MG63 (cell line): ENCODE measurements around the gene HAX1. TPM values are rescaled to one million over a fixed set of nuclear protein-coding genes. Genes with fewer than 3 reads are reported as not detected.
"Not testable (repeated sequence)": the region's sequence is repeated elsewhere in the genome, so short reads cannot be mapped to it uniquely, and the experiment has no call there.

Source experiments
- DNase-seq: peaks from one replicate; pipeline ENCODE4 v3.0.0-alpha.2; 2020
- H3K27me3 ChIP-seq: fragments of 250-450 bp; sonication (Bioruptor Pico); 2 replicates; pipeline ENCODE4 v1.5.1; 2020; ENCODE audit warnings: mild to moderate bottlenecking, moderate library complexity
- H3K36me3 ChIP-seq: fragments of 250-450 bp; sonication (Bioruptor Pico); 2 replicates; pipeline ENCODE4 v1.5.1; 2020; ENCODE audit warnings: mild to moderate bottlenecking, moderate library complexity
- H3K4me3 ChIP-seq: fragments of 250-450 bp; sonication (Bioruptor Pico); 2 replicates; pipeline ENCODE4 v1.5.1; 2020; ENCODE audit warnings: mild to moderate bottlenecking, moderate library complexity
- H3K9me3 ChIP-seq: fragments of 250-450 bp; sonication (Bioruptor Pico); 2 replicates; pipeline ENCODE4 v1.5.1; 2020; ENCODE audit warnings: mild to moderate bottlenecking, moderate library complexity
- total RNA-seq: library from RNA; depleted of rRNA; stranded (reverse); fragments of >200 nt; shearing (Covaris generic); gene quantifications from 2 replicates; pipeline ENCODE4 v1.2.3, GENCODE V29; 2014; ENCODE audit warnings: low replicate concordance; rRNA removed

The HAX1 gene
- total RNA-seq, 1 experiment from 2014 or later = 243 TPM

- not testable (repeated sequence) for DNase-seq, H3K4me3 ChIP-seq, H3K9me3 ChIP-seq, H3K36me3 ChIP-seq, H3K27me3 ChIP-seq
These were observed 40.0 kb downstream of the HAX1 start for GRCh38 chr1:154312229-154313065.

- no peak for DNase-seq
- no peak overlapping the region for H3K4me3 ChIP-seq
- H3K9me3 ChIP-seq = no peaks in the 10 kb centered on the region
- H3K36me3 ChIP-seq = no peaks in the 10 kb centered on the region
- H3K27me3 ChIP-seq = peaks cover 4% of the 10 kb centered on the region; the same call in 1 of the 2 replicates
These were observed 40.6 kb downstream of the HAX1 start for GRCh38 chr1:154313066-154313356.

GRCh38 chr1:154314226-154314625 lies 41.8 kb downstream of the HAX1 start:
- H3K27me3 ChIP-seq, H3K9me3 ChIP-seq, DNase-seq, H3K4me3 ChIP-seq, H3K36me3 ChIP-seq: not testable (repeated sequence)

GRCh38 chr1:154316704-154317103 lies 44.3 kb downstream of the HAX1 start:
- Histone ChIP-seq H3K9me3 (no peaks in the 10 kb centered on the region), H3K4me3 (no peak overlapping the region), H3K36me3 (no peaks in the 10 kb centered on the region), H3K27me3 (peaks cover 4% of the 10 kb centered on the region; the same call in 1 of the 2 replicates)
- no peak for DNase-seq

- Histone ChIP-seq H3K27me3 (peaks cover 4% of the 10 kb centered on the region; the same call in 1 of the 2 replicates), H3K4me3 (no peak overlapping the region), H3K36me3 (no peaks in the 10 kb centered on the region), H3K9me3 (no peaks in the 10 kb centered on the region)
- no peak for DNase-seq
These were observed 46.0 kb downstream of the HAX1 start for GRCh38 chr1:154318386-154318785.

- H3K36me3 ChIP-seq = peaks cover 3% of the 10 kb centered on the region; the same call in 1 of the 2 replicates
- no peak within 1 kb of the TSS for H3K4me3 ChIP-seq
- H3K27me3 ChIP-seq = peaks cover 4% of the 10 kb centered on the region; the same call in 1 of the 2 replicates
- H3K9me3 ChIP-seq = no peaks in the 10 kb centered on the region
- DNase-seq = no peak
These were observed 48.6 kb downstream of the HAX1 start, which contains the start of gene AQP10 for GRCh38 chr1:154320882-154321608. TSS of gene AQP10 (plus strand) at chr1:154321093. CDS start at chr1:154321156, 63 bp downstream.

GRCh38 chr1:154321609-154321934 lies 49.1 kb downstream of the HAX1 start:
- not testable (repeated sequence) for H3K9me3 ChIP-seq, H3K27me3 ChIP-seq

GRCh38 chr1:154323493-154323892 lies 51.1 kb downstream of the HAX1 start:
- DNase-seq = no peak
- no peak overlapping the region for H3K4me3 ChIP-seq
- no peaks in the 10 kb centered on the region for H3K9me3 ChIP-seq
- peaks cover 11% of the 10 kb centered on the region for H3K36me3 ChIP-seq
- no peaks in the 10 kb centered on the region for H3K27me3 ChIP-seq

More at GRCh38 chr1:154321609-154321934, 49.1 kb downstream of the HAX1 start:
- not testable (repeated sequence) for H3K36me3 ChIP-seq, DNase-seq, H3K4me3 ChIP-seq

- no peaks in the 10 kb centered on the region for H3K27me3 ChIP-seq
- H3K4me3 ChIP-seq = peak overlapping the region; percentile 96; the same call in 1 of the 2 replicates
- H3K9me3 ChIP-seq = no peaks in the 10 kb centered on the region
- H3K36me3 ChIP-seq = peaks cover 15% of the 10 kb centered on the region
- DNase-seq = no peak
These were observed 51.8 kb downstream of the HAX1 start for GRCh38 chr1:154324241-154324640.

GRCh38 chr1:154324669-154325582 lies 52.5 kb downstream of the HAX1 start, which contains the start of gene ATP8B2:
TSS of gene ATP8B2 (plus strand) at chr1:154325525. CDS start at chr1:154328142, 2,617 bp downstream.
- no peaks in the 10 kb centered on the region for H3K9me3 ChIP-seq
- peaks cover 22% of the 10 kb centered on the region for H3K36me3 ChIP-seq
- H3K4me3 ChIP-seq = peak within 1 kb of the TSS; percentile 96
- DNase-seq = peak; percentile 85
- no peaks in the 10 kb centered on the region for H3K27me3 ChIP-seq

Other genes with a start within 250 kb of the HAX1 start
- gene NUP210L, start 117.6 kb upstream of the HAX1 start, total RNA-seq = not detected in 2 replicates
- gene TPM3, start 80.5 kb upstream of the HAX1 start, total RNA-seq = 991 and 1,067 TPM in 2 replicates
- not detected in 2 replicates for gene CFAP141, start 66.3 kb upstream of the HAX1 start, total RNA-seq
- gene UBAP2L, start 51.7 kb upstream of the HAX1 start, total RNA-seq = 208 and 217 TPM in 2 replicates
- gene AQP10, start 48.5 kb downstream of the HAX1 start, total RNA-seq = not detected in 2 replicates
- 58.1 and 74.8 TPM in 2 replicates for gene ATP8B2, start 52.9 kb downstream of the HAX1 start, total RNA-seq
- gene IL6R, start 132.7 kb downstream of the HAX1 start, total RNA-seq = 6.0 and 10.0 TPM in 2 replicates
- gene TDRD10, start 229.6 kb downstream of the HAX1 start, total RNA-seq = not detected in 2 replicates
- gene SHE, start 229.8 kb downstream of the HAX1 start, total RNA-seq = not detected in 2 replicates